ENCODE results near the gene MED25.

The MED25 gene

DNA sequence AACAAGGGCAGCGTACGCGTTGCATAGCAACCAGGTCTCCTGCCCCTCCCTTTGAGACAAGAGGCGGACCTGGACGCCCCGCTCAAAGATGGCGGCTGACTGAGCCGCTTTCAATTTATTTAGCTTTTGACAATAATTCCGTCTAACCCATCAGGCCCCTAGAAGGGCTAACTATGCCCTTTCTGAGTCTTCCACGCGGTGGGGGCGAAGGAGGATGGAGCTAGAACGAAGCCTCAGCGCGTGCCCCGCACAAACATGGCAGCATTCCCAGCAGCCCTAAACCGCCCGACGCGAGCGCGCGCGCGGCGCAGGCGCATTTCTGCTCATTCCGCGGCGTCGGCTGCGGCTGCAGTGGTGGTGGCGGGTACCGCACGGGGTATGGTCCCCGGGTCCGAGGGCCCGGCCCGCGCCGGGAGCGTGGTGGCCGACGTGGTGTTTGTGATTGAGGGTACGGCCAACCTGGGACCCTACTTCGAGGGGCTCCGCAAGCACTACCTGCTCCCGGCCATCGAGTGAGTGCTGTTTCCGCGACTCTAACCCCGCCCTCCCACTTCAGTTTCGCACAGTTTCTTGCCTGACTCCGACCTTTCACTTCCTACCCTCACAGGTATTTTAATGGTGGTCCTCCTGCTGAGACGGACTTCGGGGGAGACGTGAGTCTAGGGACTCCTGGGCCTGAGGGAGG lies at the start of gene MED25:
Gene MED25, plus strand, starts transcription at position 326 of the 685 bp plus-strand sequence. Its CDS starts 53 bp downstream, at position 379.
- intact Hi-C loops (cut with DNase I): loop anchor here (5.0 kb wide), 1 partner anchor 34 kb away; the partner anchor contains the start of gene PTOV1

DNA sequence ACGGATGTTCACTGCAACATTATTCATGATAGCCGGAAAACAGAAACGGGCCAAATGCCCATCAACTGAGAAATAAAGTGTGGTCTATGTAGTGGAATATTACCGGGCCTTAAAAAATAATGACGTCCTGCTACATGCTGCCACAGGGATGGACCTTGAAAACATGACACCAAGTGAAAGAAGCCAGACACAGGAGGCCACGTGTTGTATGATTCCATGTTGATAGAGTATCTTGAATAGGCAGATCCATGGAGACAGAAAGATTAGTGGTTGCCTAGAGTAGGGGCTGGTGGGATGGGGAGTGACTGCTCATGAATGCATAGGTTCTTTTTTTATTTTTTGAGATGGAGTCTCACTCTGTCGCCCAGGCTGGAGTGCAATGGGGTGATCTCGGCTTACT lies 47.6 kb upstream of the MED25 start:
- no peak for DNase-seq
- intact Hi-C loops (cut with DNase I): no loop called here

More for the DNA sequence above, at the start of gene MED25:
- DNase-seq: peak; percentile 73 to 97 (median 82)

DNA sequence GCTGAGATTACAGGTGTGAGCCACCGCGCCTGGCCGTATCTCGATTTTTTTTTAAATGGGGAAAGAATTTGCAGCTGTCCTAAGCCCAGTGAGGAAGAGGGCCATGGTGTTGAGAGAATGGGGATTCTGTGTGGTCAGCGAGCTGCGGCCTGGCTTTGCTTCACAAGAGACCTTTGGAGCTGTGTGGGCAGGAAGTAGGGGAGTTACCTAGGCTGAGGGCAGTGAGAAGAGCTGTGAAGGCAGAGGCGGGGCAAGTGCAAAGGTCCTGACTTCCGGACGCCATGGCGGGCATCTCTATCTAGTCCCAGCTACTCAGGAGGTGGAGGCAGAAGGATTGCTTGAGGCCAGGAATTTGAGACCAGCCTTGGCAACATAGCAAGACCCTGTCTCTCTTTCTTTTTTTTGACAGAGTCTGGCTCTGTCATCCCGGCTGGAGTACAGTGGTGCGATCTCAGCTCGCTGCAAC lies 46.4 kb upstream of the MED25 start:
- intact Hi-C loops (cut with DNase I): no loop called here
- DNase-seq: no peak

DNA sequence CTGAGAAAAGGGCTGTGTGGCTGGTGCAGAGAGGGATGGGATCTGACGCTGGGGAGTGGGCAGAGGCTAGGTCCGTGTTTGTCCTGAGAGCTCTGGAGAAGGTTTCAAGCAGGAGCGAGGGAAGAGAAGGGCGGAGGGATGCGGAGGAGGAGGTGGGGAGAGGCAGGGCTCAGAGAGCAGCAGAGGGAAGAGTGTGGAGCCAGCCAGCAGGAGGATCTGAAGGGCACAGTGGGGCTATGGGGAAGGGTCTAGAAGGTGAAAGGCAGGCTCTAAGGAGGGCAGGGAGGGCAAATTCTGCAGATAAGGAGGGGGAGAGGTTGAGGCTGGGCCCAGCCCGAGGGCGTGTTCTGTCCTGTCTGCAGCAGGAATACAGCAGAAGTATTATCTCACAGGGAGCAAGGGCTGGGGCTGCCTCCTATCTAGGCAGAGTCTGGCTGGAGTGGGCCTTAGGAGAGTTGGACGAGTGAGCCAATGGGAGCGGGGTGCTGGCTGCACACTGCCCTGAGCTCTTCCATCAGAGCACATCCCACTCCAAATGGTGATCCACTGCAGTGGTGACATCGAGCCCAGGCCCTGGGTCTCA lies 45.1 kb upstream of the MED25 start:
- no peak for DNase-seq
- intact Hi-C loops (cut with DNase I): no loop called here

DNA sequence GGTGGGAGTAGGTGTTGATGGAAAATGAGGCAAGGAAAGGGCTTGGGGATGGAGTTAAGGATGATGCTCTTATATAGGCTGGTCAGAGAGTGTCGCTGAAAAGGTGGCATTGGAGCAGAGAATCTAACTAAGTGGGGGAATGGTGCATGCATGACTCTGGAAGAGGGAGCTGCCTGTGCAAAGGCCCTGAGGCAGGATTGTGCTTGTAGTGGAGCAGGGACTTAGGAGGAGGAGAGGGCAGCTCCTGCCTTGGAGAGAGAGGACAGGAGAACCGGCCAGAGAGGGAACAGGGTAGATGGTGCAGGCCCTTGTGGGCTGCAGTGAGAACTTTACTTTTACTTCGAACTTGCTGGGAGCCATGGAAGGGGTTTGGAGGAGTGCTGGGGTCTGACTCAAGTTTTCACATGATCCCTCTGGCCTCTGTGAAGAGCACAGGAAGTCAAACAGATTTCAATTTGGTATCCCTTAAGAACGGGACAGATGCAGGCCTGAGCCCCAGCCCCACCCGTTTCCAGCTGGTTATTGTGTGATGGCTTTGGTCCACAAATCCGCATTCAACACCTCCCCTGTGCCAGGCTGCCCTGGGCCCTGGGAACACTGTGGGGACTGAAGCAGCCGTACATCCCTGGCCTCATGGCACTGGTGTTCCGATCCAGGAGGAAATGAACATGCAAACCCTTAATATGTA lies 44.3 kb upstream of the MED25 start:
- intact Hi-C loops (cut with DNase I): no loop called here
- peak in 2 of 10 donors; percentile 26 to 38 for DNase-seq

DNA sequence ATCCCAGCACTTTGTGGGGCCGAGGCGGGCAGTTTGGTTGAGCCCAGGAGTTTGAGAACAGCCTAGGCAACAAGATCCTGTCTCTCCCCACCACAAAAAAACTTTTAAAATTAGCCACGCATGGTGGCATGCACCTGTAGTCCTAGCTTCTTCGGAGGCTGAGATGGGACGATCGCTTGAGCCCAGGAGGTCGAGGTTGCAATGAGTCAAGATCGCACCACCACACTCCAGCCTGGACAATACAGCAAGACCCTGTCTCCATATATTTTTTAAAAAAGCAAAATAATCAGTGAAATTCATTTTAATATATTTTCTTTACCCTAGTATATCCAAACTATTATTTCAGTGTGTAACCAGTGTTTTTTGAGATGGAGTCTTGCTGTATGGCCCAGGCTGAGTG lies 43.1 kb upstream of the MED25 start:
- intact Hi-C loops (cut with DNase I): no loop called here
- DNase-seq: no peak

DNA sequence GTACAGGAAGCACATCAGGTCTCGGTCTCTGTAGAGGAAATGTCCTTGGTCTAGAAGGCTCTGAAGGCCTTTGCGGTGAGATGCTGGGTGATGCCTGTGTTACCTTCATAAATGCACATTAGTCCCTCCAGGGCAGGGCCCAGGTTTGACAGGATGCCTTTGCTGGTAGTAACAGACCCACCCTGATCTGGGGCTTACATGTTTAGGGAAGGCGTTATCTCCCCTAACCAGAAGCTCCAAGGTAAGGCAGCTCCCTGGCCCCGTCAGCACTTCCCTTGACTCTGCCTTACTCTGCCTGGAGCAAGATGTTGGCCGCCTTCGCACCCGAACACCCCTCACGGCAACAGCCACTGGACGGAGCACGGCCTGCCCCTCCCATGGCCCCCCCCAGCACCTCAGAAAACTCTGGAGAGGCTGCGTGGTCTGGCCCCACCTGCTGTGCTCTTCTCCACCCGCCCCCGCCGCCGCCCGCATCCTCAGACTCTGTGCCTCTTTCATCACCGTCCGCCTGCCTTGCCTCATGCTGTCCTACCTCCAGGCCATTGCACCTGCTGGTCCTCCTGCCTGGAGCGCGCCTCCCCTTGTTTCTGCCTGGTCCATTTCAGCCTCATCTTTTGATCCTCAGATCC lies 42.2 kb upstream of the MED25 start:
- DNase-seq: peak in 7 of 10 donors; percentile 26 to 89 (median 55)
- intact Hi-C loops (cut with DNase I): no loop called here

DNA sequence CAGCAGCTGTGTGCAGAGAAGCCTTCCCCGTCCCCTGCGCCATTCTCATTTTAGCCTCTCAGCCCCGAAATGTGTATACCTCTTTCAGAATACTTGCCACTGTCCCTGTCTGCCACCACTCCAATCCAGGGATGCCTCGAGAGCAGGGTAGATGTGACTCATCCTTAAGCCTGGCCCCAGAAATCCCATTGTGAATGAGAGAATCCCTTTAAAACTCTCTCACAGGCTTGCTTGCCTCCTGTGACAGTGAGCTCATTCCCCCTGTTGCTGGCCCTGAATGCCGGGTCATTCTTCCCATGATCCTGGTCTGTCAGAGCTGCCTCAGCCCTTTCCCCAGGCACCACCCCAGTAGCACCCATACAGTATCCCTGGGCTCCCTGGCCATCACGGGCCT lies 41.7 kb upstream of the MED25 start:
- intact Hi-C loops (cut with DNase I): no loop called here
- no peak for DNase-seq

DNA sequence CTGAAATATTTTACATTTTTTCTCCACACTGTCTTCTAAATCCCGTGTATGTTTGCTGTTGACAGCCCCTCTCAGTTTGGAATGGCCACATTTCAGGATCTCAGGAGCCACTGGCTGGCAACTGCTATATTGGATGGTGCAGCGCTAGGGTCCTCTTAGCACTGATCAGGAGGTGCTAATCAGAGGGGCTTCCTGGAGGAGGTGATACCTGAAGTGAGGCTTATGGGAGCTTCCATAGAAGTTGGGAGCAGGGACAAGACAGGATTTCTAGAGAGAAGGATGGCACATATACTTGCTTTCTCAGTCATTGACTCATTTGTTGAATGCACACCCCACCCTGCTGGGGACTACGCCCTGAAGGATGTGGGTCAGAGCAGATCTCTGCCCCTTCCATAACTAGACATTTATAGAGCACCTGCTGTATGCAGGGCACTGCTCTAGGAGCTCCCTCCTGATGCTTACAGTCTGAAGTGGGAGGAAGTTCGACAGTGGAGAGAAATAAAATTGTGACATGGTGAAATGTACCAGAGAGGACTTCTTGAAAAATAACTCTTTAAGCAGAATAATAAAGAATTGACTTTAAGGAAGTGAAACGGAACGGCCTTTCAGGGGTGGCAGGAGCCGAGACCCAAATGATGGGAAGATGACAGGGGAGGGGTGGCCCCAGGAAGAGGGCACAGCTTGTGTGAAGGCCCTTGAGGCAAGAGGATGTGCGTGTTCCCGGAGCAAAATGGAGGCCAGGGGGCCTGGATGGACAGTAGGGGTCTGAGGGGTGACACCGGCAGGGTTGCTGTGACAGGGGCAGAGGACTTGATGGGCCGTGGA lies 38.1 kb upstream of the MED25 start:
- no peak for DNase-seq
- intact Hi-C loops (cut with DNase I): no loop called here

DNA sequence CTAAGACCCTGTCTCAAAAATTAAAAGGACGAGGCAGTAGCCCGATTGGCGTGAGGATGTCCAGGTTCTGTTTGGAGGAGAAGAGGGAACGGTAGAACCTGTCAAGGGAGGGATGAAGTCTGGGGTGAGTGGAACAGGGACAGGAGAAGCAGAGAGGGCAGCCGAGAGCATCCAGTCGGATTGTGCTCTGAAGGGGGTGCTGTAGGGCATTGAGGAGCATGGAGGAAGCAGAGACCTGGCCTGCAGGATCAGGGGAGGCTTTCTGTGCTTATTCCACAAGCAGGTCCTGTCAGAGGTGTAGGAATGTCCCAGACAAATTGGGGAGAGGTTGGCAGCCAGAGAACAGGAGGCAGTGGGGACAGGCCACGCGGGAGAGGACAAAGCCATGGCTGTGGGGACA lies 37.2 kb upstream of the MED25 start:
- intact Hi-C loops (cut with DNase I): no loop called here
- no peak for DNase-seq

DNA sequence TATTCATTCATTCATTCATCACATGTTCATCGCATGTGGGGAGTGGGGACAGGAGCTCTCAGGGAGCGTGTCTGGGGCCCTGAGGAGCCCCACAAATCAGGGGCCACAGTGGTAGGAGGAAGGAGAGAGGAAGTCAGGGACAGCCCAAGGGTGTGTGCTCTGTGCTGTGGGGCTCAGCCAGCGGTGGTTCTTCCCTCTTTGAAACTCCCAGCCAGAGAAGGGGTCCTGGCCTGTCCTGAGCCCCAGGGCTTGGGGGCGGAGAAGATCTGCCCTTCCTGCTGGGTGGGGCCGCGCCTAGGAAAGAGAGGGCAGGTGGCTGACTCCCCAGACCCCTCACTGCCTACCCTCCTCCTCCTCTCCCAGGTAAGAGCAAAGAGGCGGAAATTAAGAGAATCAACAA lies 36.7 kb upstream of the MED25 start:
- intact Hi-C loops (cut with DNase I): no loop called here
- DNase-seq: no peak

DNA sequence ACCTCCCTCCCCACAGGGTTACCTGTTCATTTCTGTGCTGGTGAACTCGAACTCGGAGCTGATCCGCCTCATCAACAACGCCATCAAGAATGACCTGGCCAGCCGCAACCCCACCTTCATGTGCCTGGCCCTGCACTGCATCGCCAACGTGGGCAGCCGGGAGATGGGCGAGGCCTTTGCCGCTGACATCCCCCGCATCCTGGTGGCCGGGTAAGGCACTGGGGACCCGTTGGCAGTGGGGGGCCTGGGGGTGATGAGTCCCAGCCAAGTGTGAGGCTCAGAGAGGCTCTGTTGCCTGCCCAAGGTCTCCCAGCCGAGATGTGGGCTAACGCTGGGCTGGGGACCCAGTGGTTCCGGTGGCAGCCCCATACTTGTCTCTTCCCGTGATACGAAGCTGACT lies 35.6 kb upstream of the MED25 start:
- DNase-seq: no peak
- intact Hi-C loops (cut with DNase I): no loop called here

DNA sequence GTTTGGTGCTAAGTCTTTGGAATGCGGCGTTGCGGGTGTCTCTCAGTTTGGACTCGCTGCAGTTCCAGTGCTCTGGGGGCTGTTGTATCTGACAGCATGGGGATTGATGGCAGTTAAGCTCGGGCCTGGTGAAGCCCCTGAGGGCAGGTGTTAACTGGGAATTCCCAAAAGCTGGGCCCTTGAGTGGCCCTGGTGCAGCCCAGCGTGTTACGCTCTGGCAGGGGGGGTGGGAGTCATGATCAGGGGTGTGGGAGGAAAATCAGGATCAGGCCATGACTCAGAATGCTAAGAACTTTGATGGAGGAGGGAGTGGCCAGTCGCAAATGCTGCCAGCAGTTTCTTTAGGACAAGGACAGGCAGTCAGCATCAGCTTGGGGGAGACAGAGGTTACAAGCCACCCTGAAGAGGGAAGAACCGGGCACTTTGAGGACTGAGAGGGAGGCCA lies 31.7 kb upstream of the MED25 start:
- intact Hi-C loops (cut with DNase I): no loop called here
- no peak for DNase-seq

DNA sequence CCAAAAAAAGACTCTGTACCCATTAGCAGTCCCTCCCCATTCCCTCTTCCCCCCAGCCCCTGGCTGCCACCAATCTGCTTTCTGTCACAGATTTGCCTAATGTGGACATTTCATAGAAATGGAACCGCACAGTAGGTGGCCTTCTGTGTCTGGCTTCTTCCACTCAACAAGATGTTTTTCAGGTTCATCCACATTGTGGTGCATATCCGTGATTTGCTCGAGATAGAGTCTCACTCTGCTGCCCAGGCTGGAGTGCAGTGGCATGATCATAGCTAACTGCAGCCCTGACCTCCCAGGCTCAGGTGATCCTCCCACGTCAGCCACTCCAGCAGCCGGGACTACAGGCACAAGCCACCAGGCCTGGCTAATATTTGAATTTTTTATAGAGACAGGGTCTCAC lies 30.3 kb upstream of the MED25 start:
- no peak for DNase-seq
- intact Hi-C loops (cut with DNase I): no loop called here

DNA sequence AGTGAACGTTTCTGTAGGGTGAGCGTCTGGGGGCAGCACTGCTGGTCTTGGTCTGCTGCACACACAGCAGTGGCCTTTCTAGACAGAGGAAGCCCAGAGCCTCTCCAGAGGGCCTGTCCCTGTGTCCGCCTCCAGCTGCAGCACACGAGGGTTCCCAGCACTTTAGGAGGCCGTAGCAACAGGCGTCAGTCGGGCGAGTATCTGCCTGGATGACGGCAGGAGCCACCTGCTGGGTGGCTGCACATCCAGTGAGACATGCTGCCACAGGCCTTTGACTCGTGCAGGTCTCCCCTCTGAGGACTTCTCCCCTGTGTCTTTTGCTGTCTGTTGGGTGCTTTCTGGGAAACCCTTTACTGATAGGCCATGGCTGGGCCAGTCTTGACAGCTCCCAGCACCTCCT lies 29.2 kb upstream of the MED25 start:
- no peak for DNase-seq
- intact Hi-C loops (cut with DNase I): no loop called here

DNA sequence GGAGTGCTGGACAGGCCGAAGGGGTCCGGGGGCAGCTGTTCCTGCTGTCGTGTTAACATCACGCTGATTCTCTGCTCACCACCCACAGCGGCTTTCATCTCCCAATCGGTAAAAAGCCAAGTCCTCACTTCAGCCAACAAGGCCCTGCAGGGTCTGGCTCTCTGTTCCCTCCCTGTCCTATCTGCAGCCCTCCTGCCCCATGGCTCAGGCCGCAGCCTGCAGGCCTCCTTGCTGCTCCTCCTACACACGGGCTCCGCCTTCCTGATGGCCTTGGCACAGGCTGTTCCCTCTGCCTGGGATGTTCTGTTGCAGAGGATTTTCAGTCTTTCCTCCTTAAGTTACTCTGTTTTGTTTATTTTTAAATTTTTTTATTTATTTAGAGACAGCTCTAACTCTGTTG lies 27.2 kb upstream of the MED25 start:
- peak in 6 of 10 donors; percentile 48 to 93 (median 68) for DNase-seq
- intact Hi-C loops (cut with DNase I): no loop called here

DNA sequence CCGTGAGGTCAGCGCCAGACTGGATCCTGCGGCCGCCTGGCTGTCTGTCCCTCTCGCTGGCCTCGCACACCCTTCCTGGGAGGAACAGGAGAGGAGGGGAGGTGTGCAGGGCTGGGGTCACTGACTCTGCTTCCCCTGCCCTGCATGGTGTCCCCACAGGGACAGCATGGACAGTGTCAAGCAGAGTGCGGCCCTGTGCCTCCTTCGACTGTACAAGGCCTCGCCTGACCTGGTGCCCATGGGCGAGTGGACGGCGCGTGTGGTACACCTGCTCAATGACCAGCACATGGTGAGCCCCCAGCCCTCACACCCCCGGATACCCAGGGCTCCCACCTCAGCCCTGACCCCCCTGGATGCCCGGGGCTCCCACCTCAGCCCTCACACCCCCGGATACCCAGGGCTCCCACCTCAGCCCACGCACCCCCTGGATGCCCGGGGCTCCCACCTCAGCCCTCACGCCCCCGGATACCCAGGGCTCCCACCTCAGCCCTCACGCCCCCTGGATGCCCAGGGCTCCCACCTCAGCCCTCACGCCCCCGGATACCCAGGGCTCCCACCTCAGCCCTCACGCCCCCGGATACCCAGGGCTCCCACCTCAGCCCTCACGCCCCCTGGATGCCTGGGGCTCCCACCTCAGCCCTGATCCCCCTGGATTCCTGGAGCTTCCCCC lies 26.2 kb upstream of the MED25 start:
- intact Hi-C loops (cut with DNase I): no loop called here
- no peak for DNase-seq

DNA sequence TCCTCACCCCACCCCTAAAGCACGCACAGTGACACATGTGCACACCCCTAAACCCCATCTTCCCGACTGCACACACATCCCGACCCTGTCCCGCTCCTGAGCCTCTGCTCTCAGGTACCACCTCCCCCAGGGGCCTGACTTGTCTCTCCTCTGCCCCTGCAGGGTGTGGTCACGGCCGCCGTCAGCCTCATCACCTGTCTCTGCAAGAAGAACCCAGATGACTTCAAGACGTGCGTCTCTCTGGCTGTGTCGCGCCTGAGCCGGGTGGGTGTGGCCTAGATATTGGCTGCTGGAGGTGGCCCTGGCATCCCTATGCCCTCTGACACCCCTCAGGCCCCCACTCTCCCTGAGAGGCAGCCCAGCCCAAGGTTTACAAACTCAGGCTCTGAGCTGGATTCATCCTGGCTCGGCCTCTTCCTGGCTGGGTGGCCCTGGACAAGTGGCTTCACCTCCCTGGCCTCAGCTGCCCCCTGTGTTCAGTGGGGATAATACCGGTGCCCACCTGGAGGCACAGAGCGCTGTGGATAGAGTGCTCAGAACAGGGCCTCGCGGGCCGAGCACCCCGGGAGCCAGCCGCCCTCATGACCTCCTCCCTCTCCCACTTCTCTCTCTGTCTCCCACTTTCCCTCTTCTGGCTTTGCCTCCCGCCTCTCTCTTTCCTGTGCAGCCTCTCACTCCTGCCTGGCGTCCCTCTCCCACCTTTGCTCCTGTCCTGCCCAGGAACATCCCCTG lies 25.1 kb upstream of the MED25 start:
- intact Hi-C loops (cut with DNase I): no loop called here
- no peak for DNase-seq

DNA sequence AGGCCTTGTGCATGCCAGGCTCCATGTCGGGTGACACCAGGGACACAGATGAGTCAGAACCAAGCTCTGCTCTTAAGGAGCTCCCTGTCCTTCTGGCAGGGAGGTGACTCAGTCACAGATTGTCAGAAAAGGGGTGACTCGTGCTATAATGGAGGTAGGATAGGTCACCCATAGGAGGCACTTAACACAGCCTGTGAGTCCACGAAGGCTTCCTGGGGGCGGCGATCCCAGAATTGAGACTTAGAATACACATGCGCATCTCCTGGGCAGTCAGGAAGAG lies 24.6 kb upstream of the MED25 start:
- no peak for DNase-seq
- intact Hi-C loops (cut with DNase I): no loop called here
